SIG-M5 (cell line): Measurements from ENCODE around the gene CRY2.

Experiments used
- DNase-seq: peaks from one replicate; lab custom pipeline; 2025; lab: John Stamatoyannopoulos, UW

CRY2 gene

DNA sequence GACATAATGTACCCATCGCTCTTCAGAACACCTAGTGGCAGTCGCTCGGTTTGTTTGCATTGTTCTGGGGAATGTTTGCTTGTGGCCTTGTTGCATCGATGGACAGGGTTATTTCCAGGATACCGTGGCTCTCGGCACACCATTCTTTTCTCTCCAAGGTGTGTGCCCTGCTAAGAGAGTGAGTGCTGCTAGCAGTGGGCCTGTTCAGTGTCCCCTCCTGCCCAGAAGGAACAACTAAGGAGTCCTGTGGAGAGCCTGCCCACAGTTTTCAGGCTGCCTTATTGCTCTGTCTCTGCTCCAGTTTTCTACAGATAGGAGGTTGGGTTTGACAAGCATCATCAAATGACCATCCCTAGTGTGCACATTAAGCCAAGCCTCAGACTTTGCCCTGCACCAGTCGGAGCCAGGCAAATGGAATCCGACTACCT, 1.4 kb downstream of the CRY2 start:
- no peak for DNase-seq

- DNase-seq, result no peak
These were observed 3.2 kb downstream of the CRY2 start for GRCh38 chr11:45850446-45850845.

DNA sequence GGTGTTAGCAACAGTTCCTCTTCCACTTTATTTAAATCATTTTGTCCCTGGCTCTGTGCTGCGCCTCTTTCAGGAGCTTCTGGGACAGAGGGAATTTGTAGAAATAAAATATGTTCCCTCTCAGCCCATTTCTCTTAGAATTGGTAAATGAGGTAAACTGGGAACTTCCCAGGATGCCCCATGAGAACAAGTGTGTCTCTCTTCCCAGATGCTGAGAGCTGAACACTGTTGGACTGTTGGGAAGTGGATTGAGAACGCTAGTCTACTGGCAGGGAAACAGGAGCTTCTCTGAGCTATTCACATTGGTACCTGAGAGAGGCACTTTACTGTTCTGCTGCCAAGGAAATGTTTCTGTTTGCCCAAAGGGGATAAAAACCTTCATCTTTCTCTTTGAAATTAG, 4.0 kb downstream of the CRY2 start:
- no peak for DNase-seq

DNA sequence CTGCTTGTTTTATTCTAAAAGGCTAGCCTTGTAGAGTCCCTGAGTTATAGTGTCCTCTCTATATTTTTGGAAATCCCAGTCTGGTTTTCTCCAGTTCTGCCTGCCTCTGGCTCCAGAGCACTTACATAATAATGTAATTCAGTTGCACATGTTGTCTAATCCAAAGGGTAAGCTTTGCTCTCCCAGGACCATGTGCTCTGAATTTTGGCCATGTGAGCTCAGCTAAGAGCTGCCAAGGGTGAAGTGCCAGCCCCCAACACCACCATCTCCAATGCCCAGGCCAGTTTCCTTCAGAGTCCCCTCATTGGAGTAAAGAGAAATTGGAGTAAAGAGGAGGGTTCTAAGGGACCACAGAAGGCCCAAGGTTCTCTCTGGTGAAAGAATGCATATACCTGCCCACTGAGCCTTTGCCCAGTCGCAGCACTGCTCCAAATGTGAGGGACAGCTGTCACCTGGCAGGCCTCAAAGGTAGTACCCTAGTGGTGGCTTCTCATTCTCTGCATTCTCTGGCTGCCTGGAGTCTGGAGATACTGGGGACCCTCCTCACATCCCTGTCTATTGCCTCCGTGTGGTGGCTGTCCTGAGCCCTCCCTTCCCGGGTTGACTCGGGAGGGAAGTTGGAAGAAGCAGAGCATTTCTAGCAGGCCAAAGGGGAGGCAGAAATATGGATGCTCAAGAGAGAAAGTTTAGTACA, 4.9 kb downstream of the CRY2 start:
- no peak for DNase-seq

GRCh38 chr11:45852712-45853101, 5.4 kb downstream of the CRY2 start:
- DNase-seq, result no peak

- no peak for DNase-seq
These were observed 6.3 kb downstream of the CRY2 start for GRCh38 chr11:45853332-45854219.

- DNase-seq, result no peak
These were observed 8.0 kb downstream of the CRY2 start for GRCh38 chr11:45855308-45855707.

DNA sequence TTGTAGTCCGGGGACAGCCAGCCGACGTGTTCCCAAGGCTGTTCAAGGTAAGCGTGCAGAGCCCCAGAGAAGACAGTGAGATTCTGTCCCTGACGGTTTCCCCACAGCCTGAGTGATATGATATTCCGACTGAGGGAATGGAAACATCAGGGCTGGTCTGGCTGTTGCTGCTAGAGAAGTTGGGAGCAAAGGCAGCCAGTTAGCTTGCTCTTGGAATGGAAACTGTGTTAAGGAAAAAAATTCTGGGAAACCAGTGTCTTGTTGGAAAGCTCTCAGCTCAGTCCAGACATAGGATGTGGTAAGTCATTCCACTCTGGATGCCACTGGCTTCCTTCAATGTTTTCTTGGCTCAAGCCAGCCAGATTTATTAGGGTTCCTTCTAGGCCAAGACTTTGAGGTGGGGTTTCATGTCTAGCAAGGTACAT, 8.8 kb downstream of the CRY2 start:
- no peak for DNase-seq

GRCh38 chr11:45857961-45858474, 10.7 kb downstream of the CRY2 start:
- no peak for DNase-seq

DNA sequence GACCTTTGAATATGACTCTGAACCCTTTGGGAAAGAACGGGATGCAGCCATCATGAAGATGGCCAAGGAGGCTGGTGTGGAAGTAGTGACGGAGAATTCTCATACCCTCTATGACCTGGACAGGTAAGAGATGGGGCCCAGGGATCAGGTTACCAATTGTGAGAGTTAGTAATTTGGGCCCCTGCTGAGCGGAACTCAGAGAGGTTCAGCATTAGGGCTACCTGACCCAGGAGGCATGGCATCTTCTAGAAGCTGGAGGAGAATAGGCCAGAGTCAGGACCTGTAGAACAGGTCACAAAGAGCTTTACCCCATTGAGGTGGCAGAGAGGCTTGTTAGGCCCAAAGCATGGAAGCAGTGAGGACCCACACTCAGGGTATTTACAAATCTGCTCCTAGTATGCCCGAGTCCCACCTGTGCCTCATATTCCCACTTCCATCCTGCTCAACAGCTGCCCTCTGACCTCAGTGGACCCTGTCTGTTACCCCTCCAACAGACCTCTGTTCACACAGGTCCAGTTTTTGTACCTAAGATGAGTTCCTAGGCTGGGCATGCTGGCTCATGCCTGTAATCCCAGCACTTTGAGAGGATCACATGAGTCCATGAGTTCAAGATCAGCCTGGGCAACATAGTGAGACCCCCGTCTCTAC, 11.6 kb downstream of the CRY2 start:
- DNase-seq, result no peak

- no peak for DNase-seq
These were observed 12.4 kb downstream of the CRY2 start for GRCh38 chr11:45859661-45860140.

GRCh38 chr11:45860348-45860747, 13.1 kb downstream of the CRY2 start:
- DNase-seq, result no peak

- DNase-seq, result no peak
These were observed 13.7 kb downstream of the CRY2 start for GRCh38 chr11:45860764-45861510.

DNA sequence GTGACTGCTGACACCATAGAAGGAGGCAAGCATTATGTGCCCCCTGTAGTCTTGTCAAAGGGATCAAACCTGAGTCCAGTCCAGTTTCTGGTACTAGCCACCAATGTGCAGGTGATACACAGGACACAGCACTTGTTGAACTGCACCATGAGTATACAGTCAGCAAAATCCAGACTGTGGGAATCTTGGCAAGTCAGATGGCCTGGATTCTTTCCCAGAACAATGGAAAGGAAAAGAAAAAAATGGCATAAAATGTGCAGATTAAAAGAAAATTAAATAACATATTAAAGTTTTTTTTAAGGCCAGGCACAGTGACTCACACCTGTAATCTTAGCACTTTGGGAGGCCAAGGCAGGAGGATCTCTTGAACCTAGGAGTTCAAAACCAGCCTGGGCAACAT, 16.8 kb downstream of the CRY2 start:
- DNase-seq, result no peak

DNA sequence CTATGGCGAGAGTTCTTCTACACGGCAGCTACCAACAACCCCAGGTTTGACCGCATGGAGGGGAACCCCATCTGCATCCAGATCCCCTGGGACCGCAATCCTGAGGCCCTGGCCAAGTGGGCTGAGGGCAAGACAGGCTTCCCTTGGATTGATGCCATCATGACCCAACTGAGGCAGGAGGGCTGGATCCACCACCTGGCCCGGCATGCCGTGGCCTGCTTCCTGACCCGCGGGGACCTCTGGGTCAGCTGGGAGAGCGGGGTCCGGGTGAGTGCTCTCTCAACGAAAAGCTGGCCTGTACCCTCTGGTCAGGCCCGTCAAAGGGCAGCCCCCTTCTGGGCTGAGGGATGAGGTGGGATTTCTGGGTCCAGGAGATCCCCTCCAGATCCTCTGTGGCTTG, 22.3 kb downstream of the CRY2 start:
- no peak for DNase-seq

GRCh38 chr11:45870706-45871105, 23.4 kb downstream of the CRY2 start:
- no peak for DNase-seq

- DNase-seq, result no peak
These were observed 24.4 kb downstream of the CRY2 start for GRCh38 chr11:45871638-45872037.

DNA sequence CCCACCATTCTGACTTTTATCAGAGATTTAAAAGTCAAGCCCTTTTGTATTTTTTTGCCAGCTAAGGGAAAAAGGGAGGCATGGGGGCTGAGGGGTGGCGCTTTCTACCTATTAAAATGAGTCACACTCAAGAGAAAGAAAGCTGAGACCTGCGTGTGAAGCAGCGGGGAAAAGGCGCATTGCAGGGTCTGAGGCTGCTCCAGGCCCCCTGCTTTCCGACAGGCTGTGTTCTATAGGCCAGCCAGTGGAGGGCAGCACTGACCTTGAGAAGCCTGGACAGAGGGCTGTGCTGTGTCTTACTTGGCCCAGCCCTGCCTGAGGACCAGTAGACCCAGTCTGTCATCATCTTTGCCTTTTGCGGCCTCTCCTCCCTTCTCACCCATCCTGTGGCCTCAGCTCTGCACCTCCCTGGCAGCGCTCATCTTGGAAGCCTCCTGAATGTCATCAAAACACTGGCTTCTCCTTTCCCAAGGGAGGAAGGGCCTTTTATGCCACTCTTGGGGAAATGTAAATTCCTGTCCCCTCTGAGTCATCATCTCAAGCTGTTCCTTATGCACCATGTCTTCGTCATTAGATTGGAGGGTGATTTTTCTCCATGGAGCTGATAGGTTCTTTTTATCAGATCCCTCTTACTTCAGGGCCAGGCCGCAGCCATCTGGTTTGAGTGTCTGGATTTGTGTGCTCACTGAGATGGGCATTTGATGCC, 25.5 kb downstream of the CRY2 start:
- no peak for DNase-seq

DNA sequence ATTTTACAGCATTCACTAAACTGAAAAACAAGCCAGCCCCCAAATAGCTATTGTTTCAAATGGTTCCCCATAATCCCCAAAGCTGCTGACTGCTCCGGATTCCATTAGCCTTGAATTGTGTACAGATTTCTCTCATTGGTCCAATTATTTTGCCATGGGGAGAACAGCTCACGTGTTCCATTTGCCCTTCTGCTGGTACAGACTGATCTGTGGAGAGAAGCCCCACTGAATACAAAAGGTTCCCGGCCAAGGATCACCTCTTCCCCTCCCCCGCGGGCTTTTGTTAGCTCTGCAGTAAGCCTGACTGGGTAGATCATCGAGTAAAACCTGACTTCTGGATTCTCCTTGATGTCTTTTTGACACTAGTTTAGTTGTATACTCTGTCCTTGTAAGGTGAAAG, 29.1 kb downstream of the CRY2 start:
- DNase-seq, result no peak

DNA sequence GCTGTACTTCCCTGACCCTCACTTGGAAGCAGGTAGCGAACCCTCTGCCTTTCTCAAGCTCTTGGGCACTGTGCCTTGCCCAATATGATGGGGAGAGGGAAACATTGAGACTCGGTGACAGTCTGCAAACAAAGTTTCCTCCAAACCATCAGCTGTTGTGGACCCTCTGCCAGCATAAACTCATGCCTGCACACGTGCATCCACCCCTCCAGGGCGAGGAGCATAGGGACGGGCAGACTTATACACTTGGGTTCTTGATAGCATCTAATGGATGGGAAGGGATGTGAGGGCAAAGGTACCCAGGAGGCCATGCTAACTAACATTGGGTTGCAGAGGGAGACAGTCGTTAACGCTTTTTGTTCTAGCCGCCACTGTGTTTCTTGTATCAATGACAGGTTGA, 29.9 kb downstream of the CRY2 start:
- DNase-seq, result no peak

- no peak for DNase-seq
These were observed 30.6 kb downstream of the CRY2 start for GRCh38 chr11:45877845-45878244.
